Measurements from ENCODE around the gene SLC39A11. TPM values are rescaled to one million over a fixed set of nuclear protein-coding genes. Genes with fewer than 3 reads are reported as not detected.

Gene SLC39A11
- total and polyA plus RNA-seq, 2 of the 13 experiments (the other 11 are each of a cell fraction or from before 2014, with no cell fraction given) = 17.2 to 31.5 TPM

DNA sequence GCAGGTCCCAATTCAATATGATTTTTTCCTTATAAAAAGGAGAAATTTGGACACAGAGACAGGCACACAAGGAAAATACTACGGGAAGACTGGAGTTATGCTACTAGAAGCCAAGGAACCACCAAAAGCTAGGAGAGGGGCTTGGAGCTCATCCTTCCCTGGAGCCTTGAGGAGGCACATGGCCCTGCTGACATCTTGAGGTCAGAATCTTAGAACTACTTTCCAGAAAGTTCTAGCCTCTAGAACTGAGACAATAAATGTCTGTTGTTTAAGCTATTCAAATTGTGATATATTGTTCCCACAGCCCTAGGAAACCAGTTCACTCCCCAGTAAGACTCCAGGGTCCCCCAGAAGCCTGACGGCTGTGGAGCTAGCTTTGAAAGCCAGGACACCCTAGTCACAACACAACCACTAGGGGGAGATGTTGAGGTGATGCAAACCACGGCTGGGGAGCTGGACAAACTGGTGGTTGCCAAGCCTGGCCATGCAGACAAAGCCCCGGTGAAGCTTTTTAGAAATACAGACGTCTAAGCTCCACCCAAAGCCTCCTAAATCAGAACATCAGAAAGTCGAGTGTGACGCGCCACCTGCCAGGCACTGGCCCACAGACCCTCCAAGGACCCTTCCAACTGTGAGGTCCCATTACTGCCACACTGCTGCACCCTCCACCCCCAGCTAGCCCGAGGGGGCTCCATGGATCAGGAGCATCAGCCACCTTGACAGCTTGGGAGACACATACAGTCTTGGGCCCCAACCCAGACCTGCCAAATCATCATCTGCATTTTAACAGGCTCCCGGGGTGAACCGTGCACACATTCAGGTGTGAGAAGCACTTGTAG, 106.4 kb downstream of the SLC39A11 start (continued):
- TF ChIP-seq ZC3H4 (CRISPR knock-in tag; IDR thresholded peaks at IDR 0.05; ENCODE audit: borderline replicate concordance) (no peak), FIP1L1 (IDR thresholded peaks at IDR 0.05; ENCODE audit: borderline replicate concordance, insufficient read depth, low read depth, low read length) (no peak), RAD21 (CRISPR knock-in tag; IDR thresholded peaks at IDR 0.05) (peak; percentile 95), MIER3 (CRISPR knock-in tag; IDR thresholded peaks at IDR 0.05; ENCODE audit: borderline replicate concordance) (0 out of 2 replicates have a peak, but pooled peaks have one; percentile 31), LBX2 (CRISPR knock-in tag; IDR thresholded peaks at IDR 0.05; ENCODE audit: borderline replicate concordance) (no peak), NKX3-1 (CRISPR knock-in tag; IDR thresholded peaks at IDR 0.05) (no peak), FOXO4 (CRISPR knock-in tag; conservative IDR thresholded peaks at IDR 0.05) (no peak), ZBTB1 (CRISPR knock-in tag; IDR thresholded peaks at IDR 0.05; ENCODE audit: borderline replicate concordance) (no peak), ZNF605 (CRISPR knock-in tag; IDR thresholded peaks at IDR 0.05) (0 out of 2 replicates have a peak, but pooled peaks have one; percentile 33), POLR2G (IDR thresholded peaks at IDR 0.05; ENCODE audit: low read depth, low read length) (no peak), ARNT2 (CRISPR knock-in tag; IDR thresholded peaks at IDR 0.05; ENCODE audit: low read depth) (no peak), ZBTB38 (CRISPR knock-in tag; IDR thresholded peaks at IDR 0.05) (no peak)
- TF ChIP-seq, protein P1, sequence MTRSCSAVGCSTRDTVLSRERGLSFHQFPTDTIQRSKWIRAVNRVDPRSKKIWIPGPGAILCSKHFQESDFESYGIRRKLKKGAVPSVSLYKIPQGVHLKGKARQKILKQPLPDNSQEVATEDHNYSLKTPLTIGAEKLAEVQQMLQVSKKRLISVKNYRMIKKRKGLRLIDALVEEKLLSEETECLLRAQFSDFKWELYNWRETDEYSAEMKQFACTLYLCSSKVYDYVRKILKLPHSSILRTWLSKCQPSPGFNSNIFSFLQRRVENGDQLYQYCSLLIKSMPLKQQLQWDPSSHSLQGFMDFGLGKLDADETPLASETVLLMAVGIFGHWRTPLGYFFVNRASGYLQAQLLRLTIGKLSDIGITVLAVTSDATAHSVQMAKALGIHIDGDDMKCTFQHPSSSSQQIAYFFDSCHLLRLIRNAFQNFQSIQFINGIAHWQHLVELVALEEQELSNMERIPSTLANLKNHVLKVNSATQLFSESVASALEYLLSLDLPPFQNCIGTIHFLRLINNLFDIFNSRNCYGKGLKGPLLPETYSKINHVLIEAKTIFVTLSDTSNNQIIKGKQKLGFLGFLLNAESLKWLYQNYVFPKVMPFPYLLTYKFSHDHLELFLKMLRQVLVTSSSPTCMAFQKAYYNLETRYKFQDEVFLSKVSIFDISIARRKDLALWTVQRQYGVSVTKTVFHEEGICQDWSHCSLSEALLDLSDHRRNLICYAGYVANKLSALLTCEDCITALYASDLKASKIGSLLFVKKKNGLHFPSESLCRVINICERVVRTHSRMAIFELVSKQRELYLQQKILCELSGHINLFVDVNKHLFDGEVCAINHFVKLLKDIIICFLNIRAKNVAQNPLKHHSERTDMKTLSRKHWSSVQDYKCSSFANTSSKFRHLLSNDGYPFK (CRISPR knock-in tag; IDR thresholded peaks at IDR 0.05; ENCODE audit: borderline replicate concordance) = no peak
- TF ChIP-seq, protein P2, sequence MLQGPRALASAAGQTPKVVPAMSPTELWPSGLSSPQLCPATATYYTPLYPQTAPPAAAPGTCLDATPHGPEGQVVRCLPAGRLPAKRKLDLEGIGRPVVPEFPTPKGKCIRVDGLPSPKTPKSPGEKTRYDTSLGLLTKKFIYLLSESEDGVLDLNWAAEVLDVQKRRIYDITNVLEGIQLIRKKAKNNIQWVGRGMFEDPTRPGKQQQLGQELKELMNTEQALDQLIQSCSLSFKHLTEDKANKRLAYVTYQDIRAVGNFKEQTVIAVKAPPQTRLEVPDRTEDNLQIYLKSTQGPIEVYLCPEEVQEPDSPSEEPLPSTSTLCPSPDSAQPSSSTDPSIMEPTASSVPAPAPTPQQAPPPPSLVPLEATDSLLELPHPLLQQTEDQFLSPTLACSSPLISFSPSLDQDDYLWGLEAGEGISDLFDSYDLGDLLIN (CRISPR knock-in tag; IDR thresholded peaks at IDR 0.05; ENCODE audit: borderline replicate concordance) = no peak

Measured in HepG2 (cell line).